Endothelial cell of umbilical vein (primary cell): ENCODE measurements around the gene HOXC13. TPM values are rescaled to one million over a fixed set of nuclear protein-coding genes. Genes with fewer than 3 reads are reported as not detected.

Experiments
- BruUV-seq: library from RNA; stranded (reverse); fragments of 400-500 nt; replicated peaks from 2 replicates; lab custom pipeline; 2021; lab: Mats Ljungman, UMichigan
- CTCF ChIA-PET: fragments of 300-600, 350-600 bp; sonication (Branson Sonifier 250); formaldehyde crosslinking; loops from one replicate; lab custom pipeline; 2021; ENCODE audit warnings: antibody characterized with exemption, inconsistent platforms; lab: Charles Lee
- POLR2A ChIA-PET: fragments of 300-600, 350-600 bp; sonication (Branson Sonifier 250); formaldehyde crosslinking; loops from one replicate; lab custom pipeline; 2021; ENCODE audit warnings: antibody characterized with exemption, inconsistent platforms; lab: Charles Lee
- DNase-seq: peaks from one replicate; pipeline ENCODE4 v3.0.0-alpha.2; 2011; ENCODE audit warnings: low read depth, low spot score
- FAIRE-seq: peaks from 2 replicates; lab custom pipeline; 2011; peaks lifted over from hg19 to GRCh38; lab: Jason Lieb, UNC
- H2AFZ ChIP-seq: 2 replicates; pipeline ENCODE4 v1.6.0; 2012; ENCODE audit warnings: low read depth, low read length, control low read depth, inconsistent platforms
- H3K27ac ChIP-seq: 2 replicates; pipeline ENCODE4 v1.5.1; 2011; ENCODE audit warnings: low read depth, mild to moderate bottlenecking, control low read depth, low read length, moderate library complexity; ENCODE audit not compliant: insufficient read depth
- H3K27me3 ChIP-seq, 2 experiments: 2 replicates each; pipeline versions ENCODE4 v1.6.0 to v1.6.1; 2011; ENCODE audit warnings: low read length in 2 of 2, mixed read lengths in 1 of 2; ENCODE audit not compliant: control insufficient read depth in 2 of 2, insufficient read depth in 2 of 2
- H3K36me3 ChIP-seq, 2 experiments: 2 replicates in 1 of 2; 3 replicates in 1 of 2; pipeline ENCODE4 v1.5.1; 2011; ENCODE audit warnings: low read length in 2 of 2, mild to moderate bottlenecking in 1 of 2, moderate library complexity in 1 of 2; ENCODE audit not compliant: control insufficient read depth in 2 of 2, insufficient read depth in 2 of 2; ENCODE audit errors: extremely low read depth in 1 of 2
- H3K4me1 ChIP-seq: 3 replicates; pipeline ENCODE4 v1.5.1; 2011; ENCODE audit warnings: mild to moderate bottlenecking, low read length; ENCODE audit not compliant: control insufficient read depth, insufficient read depth; ENCODE audit errors: extremely low read depth
- H3K4me2 ChIP-seq: 2 replicates; pipeline ENCODE4 v1.6.1; 2011; ENCODE audit warnings: low read length, control low read depth, mixed read lengths; ENCODE audit not compliant: insufficient read depth
- H3K4me3 ChIP-seq, 3 experiments: fragments of 200-600 bp in 1 of 3; sonication (generic), shearing (Covaris generic) in 1 of 3; replicated peaks in 1 of 3; 2 replicates each; pipeline ENCODE4 v1.5.1; 2011 to 2016; ENCODE audit warnings: control low read depth in 3 of 3, low read length in 3 of 3, mild to moderate bottlenecking in 2 of 3, inconsistent platforms in 1 of 3, low read depth in 1 of 3, moderate library complexity in 1 of 3; ENCODE audit not compliant: insufficient read depth in 1 of 3
- H3K79me2 ChIP-seq: 2 replicates; pipeline ENCODE4 v1.6.0; 2012; ENCODE audit warnings: low read length, inconsistent platforms; ENCODE audit not compliant: control insufficient read depth, insufficient read depth
- H3K9ac ChIP-seq: replicated peaks from 2 replicates; pipeline ENCODE3; 2011; ENCODE audit warnings: low read length, control low read depth; ENCODE audit not compliant: insufficient read depth; ENCODE audit errors: extremely low read depth
- H3K9me1 ChIP-seq: replicated peaks from 3 replicates; pipeline ENCODE4 v1.6.0; 2011; ENCODE audit warnings: mild to moderate bottlenecking, low read length; ENCODE audit not compliant: control insufficient read depth, insufficient read depth; ENCODE audit errors: extremely low read depth
- H3K9me3 ChIP-seq: replicated peaks from 2 replicates; pipeline ENCODE4 v1.5.1; 2012; ENCODE audit warnings: low read length, inconsistent platforms; ENCODE audit not compliant: control insufficient read depth, insufficient read depth
- H4K20me1 ChIP-seq: replicated peaks from 2 replicates; pipeline ENCODE3; 2011; ENCODE audit warnings: mild to moderate bottlenecking, low read length; ENCODE audit not compliant: control insufficient read depth, insufficient read depth; ENCODE audit errors: extremely low read depth
- EZH2 ChIP-seq: IDR thresholded peaks from 2 replicates; pipeline ENCODE4 v1.6.1; 2012; ENCODE audit warnings: borderline replicate concordance, low read depth, mild to moderate bottlenecking, moderate library complexity, low read length, inconsistent platforms; ENCODE audit not compliant: severe bottlenecking
- FOS ChIP-seq: IDR thresholded peaks from 2 replicates; pipeline ENCODE4 v1.6.1; 2011; ENCODE audit warnings: mild to moderate bottlenecking, low read length, moderate library complexity, borderline replicate concordance; ENCODE audit not compliant: insufficient read depth
- GATA2 ChIP-seq: IDR thresholded peaks from 2 replicates; pipeline ENCODE4 v1.7.0; 2011; ENCODE audit warnings: low read depth, mild to moderate bottlenecking, moderate library complexity, mixed read lengths, low read length; ENCODE audit not compliant: insufficient read length, insufficient read depth
- JUN ChIP-seq: IDR thresholded peaks from 2 replicates; pipeline ENCODE4 v1.6.1; 2011; ENCODE audit warnings: borderline replicate concordance, low read depth; ENCODE audit not compliant: insufficient read length, insufficient read depth
- MAX ChIP-seq: IDR thresholded peaks from 2 replicates; pipeline ENCODE4 v1.6.1; 2011; ENCODE audit not compliant: insufficient read depth, insufficient read length
- MYC ChIP-seq: IDR thresholded peaks from one replicate; pipeline ENCODE4 v1.6.1; 2011; ENCODE audit warnings: mild to moderate bottlenecking, low read depth, low read length
- POLR2A ChIP-seq: IDR thresholded peaks from 2 replicates; pipeline ENCODE4 v1.6.1; 2012; ENCODE audit warnings: low read depth, mild to moderate bottlenecking, control low read depth, low read length
- POLR2AphosphoS5 ChIP-seq: IDR thresholded peaks from 2 replicates; pipeline ENCODE4 v1.6.1; 2012; ENCODE audit warnings: low read depth, mild to moderate bottlenecking, control low read depth, low read length, moderate library complexity; ENCODE audit not compliant: insufficient read depth
- dilution Hi-C: fragments of 300-500 bp; cut with MboI; formaldehyde crosslinking; loops from one replicate; pipeline ENCODE4 v1.15.0; 2019; ENCODE audit warnings: low sequenced_read_pairs; ENCODE audit not compliant: extremely low pct_ligation_motif_present
- intact Hi-C: fragments of 100-400 bp; cut with micrococcal nuclease; formaldehyde crosslinking; loops from one replicate; pipeline ENCODE4 v1.10.0; 2022
- polyA plus RNA-seq, 4 experiments: library from polyadenylated mRNA; depleted of rRNA in 3 of 4; stranded (reverse) in 3 of 4; unstranded in 1 of 4; fragments of >200 nt; gene quantifications; 2 replicates each; pipeline versions ENCODE4 v1.2.1 to v1.2.3, GENCODE V29; 2011 to 2012; ENCODE audit warnings: missing spikeins in 1 of 4
- total RNA-seq: library from RNA; stranded (reverse); gene quantifications from 2 replicates; pipeline ENCODE4 v1.2.3, GENCODE V29; 2021
- TF ChIP-seq, protein P1 (sequence below), 2 donors: IDR thresholded peaks; 1 replicate in 1 of 2; 2 replicates in 1 of 2; pipeline ENCODE4 v1.5.1; 2011; ENCODE audit warnings: low read length in 2 of 2, mild to moderate bottlenecking in 2 of 2, moderate library complexity in 2 of 2, control low read depth in 1 of 2, inconsistent platforms in 1 of 2, low read depth in 1 of 2; ENCODE audit not compliant: insufficient read depth in 1 of 2; ENCODE audit errors: extremely low read depth in 1 of 2

HOXC13 gene
- total and polyA plus RNA-seq, 2 donors (not counting 3 experiments of a cell fraction or from before 2014, with no cell fraction given), result not detected

- Histone ChIP-seq H3K79me2 (no peaks in the 10 kb centered on the region), H3K4me2 (no peak overlapping the region), H4K20me1 (no peaks in the 10 kb centered on the region), H3K9me3 (no peaks in the 10 kb centered on the region), H2AFZ (no peak overlapping the region), H3K27ac (no peak overlapping the region), H3K4me3 (no peak overlapping the region), H3K9me1 (no peaks in the 10 kb centered on the region), H3K27me3 (peaks cover 90 to 92% of the 10 kb centered on the region in 2 experiments), H3K9ac (no peak overlapping the region), H3K4me1 (no peaks in the 10 kb centered on the region), H3K36me3 (no peaks in the 10 kb centered on the region)
- no peak for FAIRE-seq
- POLR2A ChIA-PET, result no interaction called here
- no peak for TF ChIP-seq JUN
- TF ChIP-seq, protein P1, sequence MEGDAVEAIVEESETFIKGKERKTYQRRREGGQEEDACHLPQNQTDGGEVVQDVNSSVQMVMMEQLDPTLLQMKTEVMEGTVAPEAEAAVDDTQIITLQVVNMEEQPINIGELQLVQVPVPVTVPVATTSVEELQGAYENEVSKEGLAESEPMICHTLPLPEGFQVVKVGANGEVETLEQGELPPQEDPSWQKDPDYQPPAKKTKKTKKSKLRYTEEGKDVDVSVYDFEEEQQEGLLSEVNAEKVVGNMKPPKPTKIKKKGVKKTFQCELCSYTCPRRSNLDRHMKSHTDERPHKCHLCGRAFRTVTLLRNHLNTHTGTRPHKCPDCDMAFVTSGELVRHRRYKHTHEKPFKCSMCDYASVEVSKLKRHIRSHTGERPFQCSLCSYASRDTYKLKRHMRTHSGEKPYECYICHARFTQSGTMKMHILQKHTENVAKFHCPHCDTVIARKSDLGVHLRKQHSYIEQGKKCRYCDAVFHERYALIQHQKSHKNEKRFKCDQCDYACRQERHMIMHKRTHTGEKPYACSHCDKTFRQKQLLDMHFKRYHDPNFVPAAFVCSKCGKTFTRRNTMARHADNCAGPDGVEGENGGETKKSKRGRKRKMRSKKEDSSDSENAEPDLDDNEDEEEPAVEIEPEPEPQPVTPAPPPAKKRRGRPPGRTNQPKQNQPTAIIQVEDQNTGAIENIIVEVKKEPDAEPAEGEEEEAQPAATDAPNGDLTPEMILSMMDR (IDR thresholded peaks at IDR 0.05; ENCODE audit: extremely low read depth in 1 of 2, insufficient read depth in 1 of 2, low read depth in 1 of 2, low read length in 2 of 2), result no peak
- TF ChIP-seq FOS, result no peak
- no peak for TF ChIP-seq GATA2
- no peak for TF ChIP-seq MAX
- no peak for TF ChIP-seq EZH2
- TF ChIP-seq POLR2AphosphoS5, result no peak
- TF ChIP-seq MYC, result no peak
- TF ChIP-seq POLR2A, result no peak
- no peak for DNase-seq
- CTCF ChIA-PET, result interaction anchor here (0.6 to 2.6 kb wide), 8 partner anchors 12 to 220 kb away, joined by 3 to 8 read pairs (median 4); partner anchors contain the start of gene HOXC9
- dilution Hi-C loops, result no loop called here
- BruUV-seq, result no TSS peak
- intact Hi-C loops, result loop anchor here (2.0 to 5.0 kb wide), 2 partner anchors 197 to 286 kb away; no protein-coding TSS in a partner anchor
Measured at GRCh38 chr12:53987787-53988230, 49.2 kb downstream of the HOXC13 start.
